Parathyroid adenoma (tissue), 2 donors: ENCODE results near the gene SBK3.

Source experiments
- H2AFZ ChIP-seq: fragments of 300-600 bp; sonication (generic); one replicate; pipeline ENCODE4 v1.7.0; 2017; ENCODE audit warnings: antibody characterized with exemption, mild to moderate bottlenecking
- H3K27ac ChIP-seq: fragments of 300-600 bp; sonication (generic); one replicate; pipeline ENCODE4 v1.7.0; 2017
- H3K27me3 ChIP-seq: fragments of 300-600 bp; sonication (generic); one replicate; pipeline ENCODE4 v1.7.0; 2017; ENCODE audit warnings: low read length; ENCODE audit not compliant: control insufficient read depth, insufficient read depth
- H3K36me3 ChIP-seq: fragments of 300-600 bp; sonication (generic); one replicate; pipeline ENCODE4 v1.7.0; 2017; ENCODE audit warnings: low read length; ENCODE audit not compliant: control insufficient read depth, insufficient read depth
- H3K4me1 ChIP-seq: fragments of 300-600 bp; sonication (generic); one replicate; pipeline ENCODE4 v1.7.0; 2017; ENCODE audit warnings: control low read depth
- H3K4me2 ChIP-seq: fragments of 300-600 bp; sonication (generic); one replicate; pipeline ENCODE4 v1.7.0; 2017; ENCODE audit warnings: low read length
- H3K4me3 ChIP-seq: fragments of 300-600 bp; sonication (generic); one replicate; pipeline ENCODE4 v1.7.0; 2017; ENCODE audit warnings: low read depth, low read length
- H3K79me2 ChIP-seq: fragments of 300-600 bp; sonication (generic); one replicate; pipeline ENCODE4 v1.7.0; 2017; ENCODE audit warnings: control low read depth
- H3K9ac ChIP-seq: fragments of 300-600 bp; sonication (generic); one replicate; pipeline ENCODE4 v1.7.0; 2017; ENCODE audit warnings: mild to moderate bottlenecking
- H3K9me3 ChIP-seq: fragments of 300-600 bp; sonication (generic); one replicate; pipeline ENCODE4 v1.7.0; 2017; ENCODE audit warnings: low read length; ENCODE audit not compliant: control insufficient read depth
- TF ChIP-seq, protein P1 (sequence below): fragments of 300-600 bp; sonication (generic); IDR thresholded peaks from one replicate; pipeline ENCODE4 v1.7.0; 2017; ENCODE audit warnings: antibody characterized with exemption, mild to moderate bottlenecking
- donor health status: primary hyperparathyroidism.

Gene SBK3

DNA sequence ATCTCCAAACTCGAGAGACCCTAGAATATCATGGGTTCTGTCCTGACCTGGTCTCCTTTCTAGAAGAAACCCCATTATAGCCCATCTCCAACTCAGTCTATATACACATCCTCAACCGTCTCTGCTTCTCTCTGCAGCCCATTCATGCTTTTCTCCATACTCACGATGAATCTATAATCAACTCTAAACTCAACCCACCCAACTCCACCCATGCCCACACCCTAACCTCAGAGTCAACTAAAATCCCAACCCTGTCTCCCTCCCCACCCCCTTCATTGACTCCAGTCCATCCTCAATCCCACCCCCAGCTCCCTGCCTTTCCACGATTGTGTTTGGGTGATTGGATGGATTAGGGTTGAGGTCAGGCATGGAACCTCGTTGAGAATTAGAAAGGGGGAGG is 1.8 kb downstream of the SBK3 start:
- Histone ChIP-seq H3K4me1 (no peaks in the 10 kb centered on the region), H3K27ac (no peak overlapping the region), H3K9ac (no peak overlapping the region), H3K27me3 (no peaks in the 10 kb centered on the region), H3K79me2 (no peaks in the 10 kb centered on the region), H3K9me3 (no peaks in the 10 kb centered on the region), H2AFZ (no peak overlapping the region), H3K4me2 (no peak overlapping the region), H3K4me3 (no peak overlapping the region), H3K36me3 (no peaks in the 10 kb centered on the region)
- TF ChIP-seq, protein P1, sequence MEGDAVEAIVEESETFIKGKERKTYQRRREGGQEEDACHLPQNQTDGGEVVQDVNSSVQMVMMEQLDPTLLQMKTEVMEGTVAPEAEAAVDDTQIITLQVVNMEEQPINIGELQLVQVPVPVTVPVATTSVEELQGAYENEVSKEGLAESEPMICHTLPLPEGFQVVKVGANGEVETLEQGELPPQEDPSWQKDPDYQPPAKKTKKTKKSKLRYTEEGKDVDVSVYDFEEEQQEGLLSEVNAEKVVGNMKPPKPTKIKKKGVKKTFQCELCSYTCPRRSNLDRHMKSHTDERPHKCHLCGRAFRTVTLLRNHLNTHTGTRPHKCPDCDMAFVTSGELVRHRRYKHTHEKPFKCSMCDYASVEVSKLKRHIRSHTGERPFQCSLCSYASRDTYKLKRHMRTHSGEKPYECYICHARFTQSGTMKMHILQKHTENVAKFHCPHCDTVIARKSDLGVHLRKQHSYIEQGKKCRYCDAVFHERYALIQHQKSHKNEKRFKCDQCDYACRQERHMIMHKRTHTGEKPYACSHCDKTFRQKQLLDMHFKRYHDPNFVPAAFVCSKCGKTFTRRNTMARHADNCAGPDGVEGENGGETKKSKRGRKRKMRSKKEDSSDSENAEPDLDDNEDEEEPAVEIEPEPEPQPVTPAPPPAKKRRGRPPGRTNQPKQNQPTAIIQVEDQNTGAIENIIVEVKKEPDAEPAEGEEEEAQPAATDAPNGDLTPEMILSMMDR, result no peak

DNA sequence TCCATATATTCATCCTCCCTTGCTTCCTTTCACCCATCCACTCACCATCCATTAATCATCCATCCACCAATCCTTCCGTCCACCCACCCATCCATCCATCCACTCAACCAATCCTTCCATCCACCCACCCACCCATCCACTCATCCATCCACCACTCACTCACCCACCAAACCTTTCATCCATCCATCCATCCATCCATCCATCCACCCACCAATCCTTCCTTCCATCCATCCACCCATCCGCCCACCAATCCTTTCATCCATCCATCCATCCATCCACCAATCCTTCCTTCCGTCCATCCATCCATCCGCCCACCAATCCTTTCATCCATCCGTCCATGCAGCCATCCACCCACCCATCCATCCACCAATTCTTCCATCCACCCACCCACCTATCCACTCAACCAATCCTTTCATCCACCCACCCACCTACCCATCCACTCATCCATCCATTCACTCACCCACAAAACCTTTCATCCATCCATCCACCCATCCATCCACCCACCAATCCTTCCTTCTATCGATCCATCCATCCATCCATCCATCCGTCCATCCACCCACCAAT is 3.0 kb downstream of the SBK3 start:
- Histone ChIP-seq H3K79me2 (no peaks in the 10 kb centered on the region), H3K36me3 (no peaks in the 10 kb centered on the region), H3K27me3 (no peaks in the 10 kb centered on the region), H3K4me2 (no peak overlapping the region), H3K27ac (no peak overlapping the region), H3K9me3 (no peaks in the 10 kb centered on the region), H3K9ac (no peak overlapping the region), H3K4me3 (no peak overlapping the region), H2AFZ (no peak overlapping the region), H3K4me1 (no peaks in the 10 kb centered on the region)
- TF ChIP-seq, protein P1, result no peak

DNA sequence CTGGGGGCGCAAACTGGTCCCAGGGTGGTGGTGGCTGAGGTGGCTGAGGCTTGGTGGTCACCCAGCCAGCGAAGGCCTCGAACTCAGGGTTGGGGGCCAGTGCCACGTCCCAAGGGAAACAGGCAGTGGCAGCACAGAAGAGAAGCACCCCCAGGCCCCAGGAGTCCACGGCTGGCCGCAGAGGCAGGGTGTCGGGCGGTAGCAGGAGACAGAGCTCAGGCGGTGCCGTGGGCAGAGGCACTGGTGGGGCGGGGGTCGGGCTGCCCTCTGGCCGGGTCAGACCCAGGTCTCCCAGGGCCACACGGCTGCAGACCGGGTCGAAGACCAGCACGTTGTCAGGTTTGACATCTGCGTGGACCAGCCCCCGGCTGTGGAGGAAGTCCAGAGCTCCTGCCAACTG is 4.3 kb downstream of the SBK3 start:
- Histone ChIP-seq H3K4me2 (no peak overlapping the region), H3K9me3 (no peaks in the 10 kb centered on the region), H3K9ac (no peak overlapping the region), H3K79me2 (no peaks in the 10 kb centered on the region), H3K4me1 (no peaks in the 10 kb centered on the region), H2AFZ (no peak overlapping the region), H3K27me3 (no peaks in the 10 kb centered on the region), H3K4me3 (no peak overlapping the region), H3K27ac (no peak overlapping the region), H3K36me3 (no peaks in the 10 kb centered on the region)
- TF ChIP-seq, protein P1, result no peak

DNA sequence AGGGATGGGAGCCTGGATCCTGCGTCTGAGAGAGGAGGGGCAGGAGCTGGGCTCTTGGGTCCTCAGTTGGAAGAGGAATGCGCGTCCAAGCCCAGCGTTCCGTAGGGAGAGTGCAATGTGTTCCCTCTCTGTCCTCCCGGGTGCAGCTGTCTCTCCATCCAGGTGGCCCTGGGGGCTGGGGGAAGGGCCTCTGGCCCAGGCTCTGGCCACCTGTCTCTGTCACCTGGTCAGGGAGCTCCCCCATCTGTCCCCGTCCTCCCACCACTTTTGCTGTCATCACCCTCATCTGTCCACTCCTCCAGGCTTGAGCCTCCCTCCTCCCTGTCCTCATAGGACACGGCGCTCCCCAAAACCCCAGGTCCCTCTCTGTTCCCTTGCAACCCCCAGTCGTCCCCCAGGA is 4.7 kb downstream of the SBK3 start:
- no peak overlapping the region for H3K27ac ChIP-seq
- no peaks in the 10 kb centered on the region for H3K79me2 ChIP-seq
- no peaks in the 10 kb centered on the region for H3K4me1 ChIP-seq
- H3K27me3 ChIP-seq, result no peaks in the 10 kb centered on the region
- no peak overlapping the region for H2AFZ ChIP-seq
- no peaks in the 10 kb centered on the region for H3K9me3 ChIP-seq
- no peak overlapping the region for H3K4me3 ChIP-seq
- TF ChIP-seq, protein P1, result no peak
- no peaks in the 10 kb centered on the region for H3K36me3 ChIP-seq
- no peak overlapping the region for H3K9ac ChIP-seq
- H3K4me2 ChIP-seq, result no peak overlapping the region
